GM10266 (cell line): ENCODE results near the gene ZWILCH.

Experiments
- DNase-seq: peaks from one replicate; pipeline ENCODE4 v3.0.0; 2012; ENCODE audit errors: extremely low spot score
- TF ChIP-seq, protein P1 (sequence below): IDR thresholded peaks from 2 replicates; pipeline ENCODE4 v1.5.1; 2012; ENCODE audit warnings: mild to moderate bottlenecking, low read depth; ENCODE audit not compliant: control insufficient read depth, insufficient read depth; ENCODE audit errors: missing control alignments

Gene ZWILCH

DNA sequence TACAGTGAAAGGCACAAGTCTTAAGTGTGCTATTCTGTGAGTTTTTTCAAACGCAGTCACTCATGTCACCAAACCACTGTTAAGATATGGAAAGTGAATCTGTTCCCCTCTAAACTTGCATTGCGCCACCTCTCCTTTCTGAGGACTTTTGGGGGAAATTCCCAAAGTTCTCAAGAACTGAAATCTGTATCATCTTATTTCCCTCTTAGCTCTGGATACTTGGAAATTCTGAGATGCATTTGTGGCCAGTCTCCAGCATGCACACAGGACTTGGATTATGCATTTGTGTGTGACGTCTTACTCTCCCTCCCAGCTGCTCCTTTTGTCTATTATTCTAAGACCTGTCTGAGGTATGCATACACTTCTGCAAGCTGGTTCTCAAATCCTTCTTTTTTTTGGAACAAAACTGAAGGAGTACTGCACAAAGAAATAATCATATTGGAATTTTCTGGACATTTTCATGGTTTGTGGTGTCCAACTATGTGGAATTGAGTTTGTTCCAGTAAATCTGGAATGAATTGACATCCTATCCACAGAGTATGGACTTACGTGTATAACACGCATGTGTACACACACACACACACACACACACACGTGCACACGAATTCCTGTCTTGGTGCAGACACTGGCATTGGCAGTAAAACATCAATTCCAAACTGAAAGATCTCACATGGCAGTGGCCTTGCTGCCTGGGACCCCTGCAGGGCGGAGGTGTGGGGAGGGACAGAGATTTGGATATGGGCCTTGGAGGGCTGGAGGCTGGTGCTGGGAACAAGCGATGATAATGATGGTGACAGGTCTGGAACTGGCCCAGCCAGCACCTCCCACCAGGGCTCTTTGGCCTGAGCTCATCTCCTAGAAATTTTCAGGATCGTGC, 68.8 kb downstream of the ZWILCH start:
- no peak for DNase-seq
- TF ChIP-seq, protein P1, sequence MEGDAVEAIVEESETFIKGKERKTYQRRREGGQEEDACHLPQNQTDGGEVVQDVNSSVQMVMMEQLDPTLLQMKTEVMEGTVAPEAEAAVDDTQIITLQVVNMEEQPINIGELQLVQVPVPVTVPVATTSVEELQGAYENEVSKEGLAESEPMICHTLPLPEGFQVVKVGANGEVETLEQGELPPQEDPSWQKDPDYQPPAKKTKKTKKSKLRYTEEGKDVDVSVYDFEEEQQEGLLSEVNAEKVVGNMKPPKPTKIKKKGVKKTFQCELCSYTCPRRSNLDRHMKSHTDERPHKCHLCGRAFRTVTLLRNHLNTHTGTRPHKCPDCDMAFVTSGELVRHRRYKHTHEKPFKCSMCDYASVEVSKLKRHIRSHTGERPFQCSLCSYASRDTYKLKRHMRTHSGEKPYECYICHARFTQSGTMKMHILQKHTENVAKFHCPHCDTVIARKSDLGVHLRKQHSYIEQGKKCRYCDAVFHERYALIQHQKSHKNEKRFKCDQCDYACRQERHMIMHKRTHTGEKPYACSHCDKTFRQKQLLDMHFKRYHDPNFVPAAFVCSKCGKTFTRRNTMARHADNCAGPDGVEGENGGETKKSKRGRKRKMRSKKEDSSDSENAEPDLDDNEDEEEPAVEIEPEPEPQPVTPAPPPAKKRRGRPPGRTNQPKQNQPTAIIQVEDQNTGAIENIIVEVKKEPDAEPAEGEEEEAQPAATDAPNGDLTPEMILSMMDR: no peak

DNA sequence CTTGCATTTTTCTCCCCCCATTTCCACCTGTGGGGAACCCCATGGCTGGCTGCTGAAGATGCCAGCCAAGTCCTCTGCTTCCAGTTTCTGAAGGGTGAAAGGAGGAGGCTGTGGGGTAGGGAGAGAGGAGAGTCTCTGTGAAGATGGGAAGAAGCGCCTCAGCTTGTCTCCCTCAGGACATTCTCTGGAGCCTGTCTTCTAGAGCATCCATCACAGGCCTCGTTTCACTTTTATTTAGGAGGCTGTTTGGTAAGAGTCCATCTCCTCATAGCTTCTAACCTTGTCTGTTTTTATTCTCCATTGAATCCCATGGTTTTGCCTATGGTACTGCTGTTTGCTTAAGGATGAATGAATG, 69.4 kb downstream of the ZWILCH start:
- DNase-seq: no peak
- TF ChIP-seq, protein P1: no peak

DNA sequence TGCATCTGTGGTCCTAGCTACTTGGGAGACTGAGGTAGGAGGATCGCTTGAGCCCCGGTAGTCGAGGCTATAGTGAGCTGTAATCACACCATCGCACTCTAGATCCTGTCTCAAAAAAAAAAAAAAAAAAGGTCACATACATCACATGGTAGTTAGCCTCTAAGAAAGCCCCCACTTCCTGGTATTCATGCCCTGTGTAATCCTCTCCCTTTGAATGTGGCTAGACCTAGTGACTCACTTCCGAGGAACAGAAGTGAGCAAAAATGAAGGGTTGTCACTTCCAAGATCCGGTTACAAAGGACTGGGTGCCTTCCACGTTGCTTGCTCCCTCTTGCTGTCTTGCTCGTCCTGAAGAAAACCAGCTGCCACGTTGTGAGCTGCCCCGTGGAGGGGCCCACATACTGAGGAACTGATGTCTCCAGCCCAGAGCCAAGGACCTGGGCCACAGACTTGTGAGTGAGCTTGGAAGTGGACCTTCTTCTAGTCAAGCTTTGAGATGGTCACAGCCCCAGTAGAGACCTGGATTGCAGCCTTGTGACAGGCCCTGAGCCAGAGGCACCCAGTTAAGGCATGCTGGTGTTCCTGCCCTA, 73.3 kb downstream of the ZWILCH start:
- TF ChIP-seq, protein P1: no peak
- no peak for DNase-seq

DNA sequence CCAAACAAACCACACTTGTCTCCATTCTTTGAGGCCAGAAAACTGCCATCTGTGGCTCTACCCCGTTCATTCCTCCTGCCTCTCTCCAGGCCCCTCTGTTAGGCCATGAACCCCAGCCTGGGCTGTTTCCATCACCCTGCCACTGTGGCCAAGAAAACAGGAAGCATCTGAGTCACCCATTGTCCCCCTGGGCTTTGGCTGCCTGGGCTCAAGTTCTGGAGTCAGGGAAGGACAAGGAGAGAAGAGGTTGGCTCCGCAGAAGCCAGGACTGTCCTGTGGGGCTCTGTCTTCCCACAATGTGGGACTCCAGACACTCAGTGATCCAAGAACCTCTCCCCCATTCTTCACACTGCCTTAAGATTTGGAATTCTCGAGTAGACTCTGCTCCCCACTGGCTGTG, 75.5 kb downstream of the ZWILCH start:
- DNase-seq: no peak
- TF ChIP-seq, protein P1: no peak

DNA sequence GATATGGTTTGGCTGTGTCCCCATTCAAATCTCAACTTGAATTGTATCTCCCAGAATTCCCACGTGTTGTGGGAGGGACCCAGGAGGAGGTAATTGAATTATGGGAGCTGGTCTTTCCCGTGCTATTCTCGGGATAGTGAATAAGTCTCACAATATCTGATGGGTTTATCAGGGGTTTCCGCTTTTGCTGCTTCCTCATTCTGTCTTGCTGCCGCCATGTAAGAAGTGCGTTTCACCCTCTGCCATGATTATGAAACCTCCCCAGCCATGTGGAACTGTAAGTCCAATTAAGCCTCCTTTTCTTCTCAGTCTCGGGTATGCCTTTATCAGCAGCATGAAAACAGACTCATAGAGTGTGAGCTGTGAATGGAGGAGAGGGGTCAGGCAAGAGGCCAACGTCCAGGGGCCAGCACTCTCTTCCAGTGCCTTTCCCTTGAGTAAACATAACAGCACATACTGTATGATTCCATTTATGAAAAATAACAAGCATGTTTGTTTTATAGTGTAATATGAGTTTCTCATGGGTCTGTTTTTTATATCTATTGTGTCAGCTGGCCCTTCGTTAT, 76.9 kb downstream of the ZWILCH start:
- TF ChIP-seq, protein P1: no peak
- no peak for DNase-seq

DNA sequence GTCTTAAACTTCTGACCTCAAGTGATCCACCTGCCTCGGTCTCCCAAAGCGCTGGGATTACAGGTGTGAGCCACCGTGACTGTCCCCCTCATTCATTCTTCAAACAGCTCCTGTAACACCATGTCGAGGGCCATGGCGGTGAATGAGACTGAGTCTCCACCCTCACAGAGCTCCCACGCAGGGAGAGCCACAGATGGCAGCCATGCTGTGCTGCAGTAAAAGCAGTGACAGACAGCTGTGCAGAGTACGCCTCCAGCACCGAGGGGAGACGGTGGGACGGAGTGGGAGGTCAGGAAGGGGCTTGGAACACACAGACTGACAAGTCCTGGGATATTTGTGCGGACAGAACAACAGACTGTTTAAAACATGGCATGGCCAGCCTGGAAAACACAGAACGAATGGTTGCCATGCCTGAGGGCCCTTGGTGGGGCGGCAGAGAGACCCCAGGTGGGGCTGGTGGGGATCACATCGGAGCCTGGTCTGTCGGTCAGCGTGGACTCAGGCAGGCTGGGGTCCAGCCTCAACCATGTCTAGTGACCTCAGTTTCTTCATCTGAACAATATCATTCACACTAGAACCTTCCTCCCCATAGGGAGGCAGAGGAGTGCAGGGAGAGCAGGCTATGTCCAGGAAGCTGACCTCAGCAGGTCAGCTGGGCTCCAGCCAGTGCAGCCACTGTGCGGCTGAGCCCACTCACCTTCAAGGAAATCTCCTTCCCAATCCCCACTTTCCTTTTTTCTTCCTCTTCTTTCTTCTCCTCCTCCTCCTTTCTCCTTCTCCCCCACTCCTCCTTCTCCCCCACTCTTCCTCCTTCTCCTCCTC, 81.2 kb downstream of the ZWILCH start:
- TF ChIP-seq, protein P1: no peak
- no peak for DNase-seq
